CD1c-positive myeloid dendritic cell (primary cell): ENCODE results near the gene RNF212B.
A peak's percentile ranks its signal among the peaks of the same experiment; 100 is the strongest.
"Not testable (repeated sequence)": the region's sequence is repeated elsewhere in the genome, so short reads cannot be mapped to it uniquely, and the experiment has no call there.

Experiments used
- DNase-seq: peaks from one replicate; pipeline ENCODE4 v3.0.0-alpha.2; 2016; ENCODE audit errors: extremely low spot score

RNF212B gene

GRCh38 chr14:23237772-23238594 is at the start of gene RNF212B:
RNF212B (plus strand) TSS chr14:23237936; CDS start chr14:23240346, 2,410 bp downstream.
- peak; percentile 93 for DNase-seq

GRCh38 chr14:23193432-23193831 is 44.3 kb upstream of the RNF212B start:
- DNase-seq, result no peak

GRCh38 chr14:23195552-23196101 is 42.1 kb upstream of the RNF212B start:
- DNase-seq, result no peak

- DNase-seq, result not testable (repeated sequence)
Measured at GRCh38 chr14:23196487-23196886, 41.2 kb upstream of the RNF212B start.

GRCh38 chr14:23199141-23199540 is 38.6 kb upstream of the RNF212B start:
- DNase-seq, result not testable (repeated sequence)

GRCh38 chr14:23202001-23202400 is 35.7 kb upstream of the RNF212B start:
- DNase-seq, result no peak

GRCh38 chr14:23206422-23207145 is 31.2 kb upstream of the RNF212B start:
- no peak for DNase-seq

GRCh38 chr14:23207146-23207540 is 30.6 kb upstream of the RNF212B start:
- DNase-seq, result no peak

GRCh38 chr14:23208324-23208723 is 29.4 kb upstream of the RNF212B start:
- no peak for DNase-seq

GRCh38 chr14:23209651-23210423 is 27.9 kb upstream of the RNF212B start:
- DNase-seq, result no peak

- DNase-seq, result no peak
Measured at GRCh38 chr14:23215421-23215820, 22.3 kb upstream of the RNF212B start.

GRCh38 chr14:23217032-23218020 is 20.4 kb upstream of the RNF212B start:
- DNase-seq, result no peak

- no peak for DNase-seq
Measured at GRCh38 chr14:23219075-23219474, 18.7 kb upstream of the RNF212B start.

GRCh38 chr14:23224958-23225357 is 12.8 kb upstream of the RNF212B start:
- DNase-seq, result not testable (repeated sequence)

GRCh38 chr14:23227566-23227965 is 10.2 kb upstream of the RNF212B start:
- no peak for DNase-seq

GRCh38 chr14:23228812-23229211 is 8.9 kb upstream of the RNF212B start:
- peak; percentile 21 for DNase-seq

GRCh38 chr14:23232241-23232808 is 5.4 kb upstream of the RNF212B start:
- not testable (repeated sequence) for DNase-seq

GRCh38 chr14:23240661-23241060 is 2.9 kb downstream of the RNF212B start:
- DNase-seq, result no peak

- not testable (repeated sequence) for DNase-seq
Measured at GRCh38 chr14:23241061-23241715, 3.5 kb downstream of the RNF212B start.

- no peak for DNase-seq
Measured at GRCh38 chr14:23242076-23242475, 4.3 kb downstream of the RNF212B start.
